ENCODE results near the gene ALDOC. TPM values are rescaled to one million over a fixed set of nuclear protein-coding genes. Genes with fewer than 3 reads are reported as not detected.
"Not testable (repeated sequence)": the region's sequence is repeated elsewhere in the genome, so short reads cannot be mapped to it uniquely, and the experiment has no call there.

ALDOC gene
- total RNA-seq, 1 experiment from 2014 or later = 0.32 TPM

- DNase-seq (ENCODE audit: low read depth) = no peak
Measured at GRCh38 chr17:28582513-28582912, 5.8 kb upstream of the ALDOC start.

DNA sequence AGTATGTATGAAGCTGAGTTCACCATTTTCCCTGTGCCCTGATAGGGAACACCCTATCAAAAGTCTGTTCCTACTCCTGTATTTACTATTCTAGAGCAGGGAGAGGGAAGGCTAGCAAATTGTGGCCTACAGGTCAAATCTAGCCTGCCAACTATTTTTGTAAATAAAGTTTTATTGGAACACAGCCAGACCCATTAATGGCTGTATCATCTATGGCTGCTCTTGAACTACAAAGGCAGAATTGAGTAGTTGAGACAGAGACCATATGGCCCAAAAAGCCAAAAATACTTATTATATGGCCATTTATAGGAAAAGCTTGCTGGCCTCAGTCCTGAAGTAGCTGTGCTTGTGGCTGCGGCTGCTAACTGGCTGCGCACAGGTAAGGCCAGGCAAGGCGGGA is 4.3 kb upstream of the ALDOC start:
- no peak for DNase-seq (ENCODE audit: low read depth)

- DNase-seq (ENCODE audit: low read depth) = no peak
Measured at GRCh38 chr17:28579526-28579925, 2.8 kb upstream of the ALDOC start.

DNA sequence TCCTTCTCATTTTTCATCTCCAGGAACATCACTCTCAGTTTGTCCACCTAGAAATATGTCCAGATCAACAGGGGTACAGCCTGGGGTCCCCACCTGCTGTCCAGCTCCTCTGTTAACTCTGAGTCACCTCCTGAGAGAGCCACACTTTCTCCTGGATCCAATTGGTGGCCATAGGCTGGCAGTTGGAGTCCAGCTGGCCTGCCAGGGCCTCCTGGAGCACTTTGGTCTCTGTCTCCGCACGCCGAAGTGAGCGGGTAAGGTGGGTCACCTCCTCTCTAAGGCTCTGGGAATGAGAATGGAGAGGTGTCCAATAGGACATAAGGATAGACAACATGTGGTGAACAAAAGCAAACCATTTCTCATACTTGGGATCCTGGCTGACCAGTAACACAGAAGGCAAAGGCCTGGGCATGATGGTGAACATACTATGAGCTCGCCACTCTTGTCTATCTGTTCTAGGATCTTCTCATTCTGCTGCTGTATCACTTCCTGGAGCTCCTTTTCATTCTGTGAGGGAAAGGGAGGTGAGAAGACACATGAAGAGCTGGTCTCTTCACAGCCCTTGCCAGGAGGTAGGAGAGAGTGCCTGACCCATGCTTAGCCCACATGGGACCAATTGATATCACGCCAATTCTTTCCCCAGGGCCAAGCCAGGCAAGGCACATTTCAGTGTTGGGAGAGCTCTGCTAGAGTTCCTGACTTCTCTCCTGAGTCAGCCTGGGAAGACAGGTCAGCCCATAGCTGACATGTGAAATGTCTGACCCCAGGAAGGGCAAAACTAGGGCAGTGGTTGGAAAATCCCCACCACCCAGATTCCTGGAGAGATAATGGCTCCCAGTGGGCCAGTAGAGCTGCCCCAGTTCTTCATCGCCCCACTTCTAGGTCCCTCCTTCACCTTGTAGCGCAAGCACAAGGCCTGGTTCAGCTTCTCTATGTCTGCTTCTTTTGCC is 1.8 kb upstream of the ALDOC start:
- no peak for DNase-seq (ENCODE audit: low read depth)

GRCh38 chr17:28577466-28577824 is 750 bp upstream of the ALDOC start:
- DNase-seq (ENCODE audit: low read depth) = no peak

DNA sequence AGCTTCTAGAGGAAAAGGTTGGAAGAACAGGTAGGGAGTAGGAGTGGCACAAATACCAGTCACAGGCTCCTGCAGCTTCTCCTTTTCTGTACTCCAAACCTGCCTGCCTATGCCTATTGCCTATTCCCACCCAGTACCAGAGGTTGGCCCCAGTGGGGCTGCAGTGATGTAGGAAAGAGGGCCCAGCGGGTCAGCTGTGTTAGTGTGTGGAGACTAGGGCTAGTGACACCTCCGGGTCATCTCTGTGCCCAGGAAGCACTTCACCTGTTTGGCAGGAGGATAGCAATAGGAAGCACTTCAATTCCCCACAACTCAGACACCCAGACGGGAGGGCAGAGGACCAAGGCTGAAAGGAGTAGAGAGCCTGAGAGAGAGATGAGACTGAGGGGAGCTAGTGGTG is 679 bp downstream of the ALDOC start:
- not testable (repeated sequence) for DNase-seq (ENCODE audit: low read depth)

DNA sequence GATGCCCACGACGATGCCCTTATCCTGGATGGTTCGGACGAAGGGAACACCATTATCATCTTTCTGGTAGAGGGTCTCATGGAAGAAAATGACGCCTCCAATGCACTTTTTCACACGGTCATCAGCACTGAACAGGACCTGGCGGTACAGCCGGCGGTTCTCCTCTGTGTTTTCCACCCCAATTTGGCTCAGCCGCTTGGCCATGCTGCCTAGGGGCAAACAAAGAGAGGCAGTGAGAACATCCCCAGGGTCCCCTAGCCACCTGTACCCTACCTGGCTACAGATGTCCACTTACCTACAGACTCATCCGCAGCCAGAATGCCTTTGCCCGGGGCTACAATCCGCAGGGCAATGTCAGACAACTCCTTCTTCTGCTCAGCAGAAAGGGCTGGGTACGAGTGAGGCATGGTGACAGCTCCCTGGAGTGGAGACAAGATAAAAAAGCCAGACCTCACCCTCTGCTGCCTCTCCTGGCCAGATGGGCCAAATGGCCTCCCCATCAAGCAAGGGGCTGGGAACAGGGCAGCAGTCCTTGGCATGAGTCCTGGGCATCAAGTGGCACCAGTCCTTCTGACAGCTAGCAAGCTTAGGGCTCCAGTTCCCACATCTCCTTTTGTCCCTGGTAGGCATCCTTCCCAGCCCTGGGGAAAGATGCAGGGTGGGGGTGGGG is 1.4 kb downstream of the ALDOC start:
- no peak for DNase-seq (ENCODE audit: low read depth)

DNA sequence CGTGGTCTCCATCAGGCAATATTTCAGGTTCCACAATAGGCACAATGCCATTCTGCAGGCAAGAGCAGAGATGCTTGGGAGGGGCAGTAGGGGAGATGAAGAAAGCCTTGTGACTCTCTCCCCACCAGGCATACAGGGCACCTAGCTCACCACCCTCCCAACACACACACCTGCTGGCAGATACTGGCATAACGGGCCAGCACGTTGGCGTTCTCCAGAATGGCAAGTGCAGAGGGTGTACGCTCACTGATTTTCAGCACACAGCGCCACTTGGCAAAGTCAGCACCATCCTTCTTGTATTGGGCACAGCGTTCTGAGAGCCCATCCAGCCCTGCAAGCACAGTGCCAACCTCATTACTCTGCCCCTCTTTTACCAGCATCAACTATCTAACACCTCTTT is 2.2 kb downstream of the ALDOC start:
- DNase-seq (ENCODE audit: low read depth) = no peak

DNA sequence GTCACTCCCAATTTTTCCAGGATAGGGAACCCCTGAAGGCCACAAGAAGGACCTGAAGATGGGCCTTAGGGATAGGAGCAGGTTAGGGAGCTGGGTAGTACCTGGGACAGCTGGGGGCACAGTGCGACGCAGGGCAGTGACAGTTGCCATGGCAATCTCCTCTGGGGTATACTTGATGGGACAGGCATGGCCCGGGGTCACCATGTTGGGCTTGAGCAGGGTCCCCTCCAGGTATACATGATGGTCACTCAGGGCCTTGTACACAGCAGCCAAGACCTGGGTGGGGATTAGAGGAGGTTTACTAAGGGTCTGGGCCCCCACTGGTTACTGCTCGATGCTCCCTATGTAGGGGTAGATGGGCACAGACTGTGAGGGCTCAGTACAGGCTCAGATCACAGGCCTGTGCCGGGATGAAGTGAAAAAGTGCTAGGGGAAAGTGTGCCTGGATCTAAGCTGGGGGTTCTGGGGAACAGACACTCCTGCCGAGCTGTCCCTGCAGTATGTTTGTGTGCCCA is 2.7 kb downstream of the ALDOC start:
- DNase-seq (ENCODE audit: low read depth) = no peak

GRCh38 chr17:28573521-28573920 is 3.2 kb downstream of the ALDOC start:
- no peak for DNase-seq (ENCODE audit: low read depth)

DNA sequence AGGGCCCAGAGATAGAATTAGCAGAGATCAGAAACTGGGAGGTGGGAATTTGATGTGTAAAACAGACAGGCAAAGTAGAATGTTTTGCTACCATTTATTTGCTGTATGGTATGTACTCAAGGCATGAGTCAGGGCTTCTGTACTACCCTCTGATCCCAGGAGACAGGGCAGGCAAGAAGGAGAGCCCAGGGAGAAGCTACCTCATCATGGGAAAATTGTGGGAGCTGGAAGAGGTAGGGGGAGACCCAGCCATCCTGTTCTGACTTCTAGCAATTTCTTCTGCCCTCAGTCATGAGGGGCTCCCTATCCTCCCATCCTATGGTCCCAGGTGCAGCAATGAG is 3.7 kb downstream of the ALDOC start:
- DNase-seq (ENCODE audit: low read depth) = no peak

DNA sequence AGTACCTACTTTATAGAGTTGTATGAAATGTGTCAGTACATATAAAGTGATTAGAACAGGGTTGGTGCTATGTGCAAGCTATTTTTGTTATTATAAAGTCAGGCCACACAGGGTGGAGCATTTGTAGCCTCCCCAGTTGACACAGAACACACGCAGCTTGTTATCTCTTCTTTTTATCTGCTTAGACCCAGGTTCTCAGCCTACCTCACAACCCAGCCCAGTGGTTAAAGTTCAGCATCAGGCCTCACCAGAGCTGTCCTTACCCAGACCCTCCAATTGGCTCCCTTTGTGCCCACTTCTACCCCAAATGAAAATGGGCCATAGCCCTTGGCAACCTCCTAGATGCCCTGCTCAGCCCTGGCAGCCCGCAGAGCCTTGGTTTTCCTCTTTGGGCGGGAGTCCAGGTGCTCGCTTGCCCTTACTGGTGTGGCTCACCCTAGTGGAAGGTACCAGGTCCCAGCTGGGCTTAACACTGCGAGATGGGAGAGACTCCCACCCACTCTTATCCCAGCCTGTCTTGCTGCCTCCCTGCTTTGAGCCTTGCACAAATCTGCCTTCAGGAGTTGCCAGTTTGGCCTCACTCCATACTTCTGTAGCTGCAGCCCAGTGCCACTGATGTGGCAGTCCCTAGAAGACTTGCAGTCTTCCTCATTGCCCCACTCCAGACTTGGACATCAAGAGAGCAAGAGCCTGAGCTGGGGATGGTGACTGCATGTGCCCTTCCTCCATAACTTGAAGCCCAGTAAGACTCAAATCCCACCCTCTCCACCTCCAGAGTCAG is 4.2 kb downstream of the ALDOC start:
- DNase-seq (ENCODE audit: low read depth) = no peak

DNA sequence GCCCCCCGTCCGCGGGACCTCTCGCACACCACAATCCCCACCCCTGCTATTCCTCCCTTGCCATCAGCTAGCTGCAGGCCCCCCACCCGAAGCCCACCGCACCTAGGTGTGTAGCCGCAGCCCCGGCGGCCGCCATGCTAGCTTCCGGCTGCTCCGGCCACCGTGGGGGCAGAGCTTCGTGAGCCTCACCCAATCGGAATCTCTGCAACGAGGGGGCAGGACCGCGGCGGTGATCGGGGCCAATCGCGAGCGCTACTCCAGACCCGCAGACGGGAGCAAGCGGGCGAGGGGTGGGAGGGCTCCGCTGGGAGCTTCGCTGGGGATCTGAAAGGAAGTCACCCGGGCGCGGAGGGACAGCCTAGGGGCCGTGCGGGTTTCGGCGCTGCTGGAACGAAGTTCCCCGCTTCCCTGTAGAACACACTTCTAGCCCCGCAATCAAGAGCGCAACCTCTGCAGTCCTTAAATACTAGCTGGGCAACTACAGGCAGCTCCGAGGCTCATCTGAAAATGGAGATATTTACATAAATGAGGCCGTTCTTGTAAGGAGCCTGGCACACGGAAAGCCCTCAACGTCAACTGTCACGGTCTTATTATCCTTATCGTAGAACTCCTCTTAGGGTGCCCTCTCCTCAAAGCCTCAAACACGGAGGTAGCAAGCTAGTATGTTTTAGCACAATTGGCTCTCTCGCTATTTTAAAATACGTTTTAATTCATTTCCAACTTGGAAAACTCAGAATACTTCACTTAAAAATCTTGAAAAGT is 5.2 kb downstream of the ALDOC start, which contains the start of gene PIGS:
TSS of gene PIGS (minus strand) at position 164 of the 762 bp plus-strand sequence. CDS start at position 136, 28 bp downstream.
- peak; percentile 91 for DNase-seq (ENCODE audit: low read depth)

- peak; percentile 42 for DNase-seq (ENCODE audit: low read depth)
Measured at GRCh38 chr17:28570716-28571360, 5.9 kb downstream of the ALDOC start.

GRCh38 chr17:28569446-28569845 is 7.2 kb downstream of the ALDOC start:
- no peak for DNase-seq (ENCODE audit: low read depth)

DNA sequence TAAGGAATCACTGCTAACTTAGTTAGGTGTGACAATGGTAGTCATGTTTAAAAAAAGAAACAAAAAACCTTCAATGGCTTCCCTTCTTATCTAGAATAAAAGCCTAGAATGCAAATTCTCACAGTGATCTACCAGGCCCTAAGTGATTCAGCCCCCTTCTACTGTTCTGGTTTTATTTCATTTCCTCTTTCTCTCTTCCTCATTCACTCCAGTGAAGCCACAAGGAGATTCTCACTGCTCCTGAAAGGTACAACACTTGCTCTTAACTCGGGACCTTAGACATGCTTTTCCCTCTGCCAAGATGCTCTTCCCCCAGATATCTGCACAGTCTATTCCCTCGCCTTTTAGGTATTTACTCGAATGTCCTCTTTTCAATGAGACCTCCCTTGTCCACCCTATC is 9.1 kb downstream of the ALDOC start:
- DNase-seq (ENCODE audit: low read depth) = no peak

DNA sequence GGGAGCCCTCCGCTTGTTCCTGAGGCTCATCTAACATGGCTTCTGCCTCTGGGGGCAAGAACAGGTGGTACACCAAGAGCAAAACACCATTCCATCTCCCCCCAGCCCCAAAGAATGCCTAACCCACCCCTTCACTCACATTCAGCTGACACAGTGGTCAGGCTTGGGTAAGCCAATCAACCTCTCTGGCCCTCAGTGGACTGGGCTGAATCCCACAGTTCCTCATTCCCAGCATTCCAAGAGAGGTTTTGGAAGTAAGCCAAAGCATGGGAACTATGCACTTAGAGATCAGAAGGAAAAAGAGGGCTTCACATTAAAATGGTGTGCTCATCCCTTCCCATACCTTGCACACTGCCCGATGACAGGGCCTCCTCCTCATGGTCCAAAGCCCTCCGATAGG is 13.2 kb downstream of the ALDOC start:
- peak; percentile 67 for DNase-seq (ENCODE audit: low read depth)

DNA sequence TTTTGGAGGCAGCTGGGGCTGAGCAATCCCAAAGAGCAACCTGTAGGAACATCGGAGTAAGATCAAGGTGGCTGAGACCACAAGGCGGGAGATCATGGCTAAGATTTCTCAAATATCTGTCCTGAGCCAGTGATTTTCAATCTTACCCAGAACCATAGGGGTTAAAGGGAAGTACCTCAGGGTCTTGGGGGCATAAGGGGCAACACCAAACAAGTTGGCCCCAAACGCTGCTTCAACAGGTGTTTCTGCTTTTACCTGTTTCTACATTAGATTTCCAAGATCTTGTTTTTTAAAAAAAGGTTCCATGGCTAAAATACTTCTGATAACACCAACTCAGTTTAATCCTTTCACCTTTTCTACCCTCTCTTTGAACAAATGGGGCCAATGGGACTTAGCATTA is 21.7 kb downstream of the ALDOC start:
- DNase-seq (ENCODE audit: low read depth) = no peak

GRCh38 chr17:28554565-28554964 is 22.1 kb downstream of the ALDOC start:
- DNase-seq (ENCODE audit: low read depth) = no peak

DNA sequence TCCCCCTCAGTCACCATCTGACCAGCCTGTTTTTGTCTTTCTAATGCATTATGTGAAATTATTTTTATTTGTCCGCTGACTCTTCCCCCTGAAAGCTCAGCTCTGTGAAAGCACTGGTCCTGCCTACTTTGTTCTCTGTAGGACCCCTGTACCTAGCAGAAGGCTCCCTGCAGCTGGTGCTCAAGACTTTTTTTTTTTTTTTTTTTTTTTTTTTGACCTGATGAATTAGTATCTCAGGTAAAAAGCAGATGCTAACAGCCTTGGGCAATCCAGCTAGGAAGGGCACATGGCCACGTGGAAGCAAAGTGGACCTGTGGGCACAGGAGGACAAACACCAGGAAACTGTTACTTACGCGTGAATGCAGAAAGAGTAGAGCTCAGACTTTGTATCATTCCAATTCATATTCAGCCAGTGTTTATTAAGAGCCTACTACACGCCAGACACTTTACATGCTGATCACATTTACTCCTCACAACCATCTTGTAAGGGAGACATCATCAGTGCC is 23.6 kb downstream of the ALDOC start:
- DNase-seq (ENCODE audit: low read depth) = no peak

Measured in M059J (cell line).